ENCODE measurements around the gene TTYH3.
A peak's percentile ranks its signal among the peaks of the same experiment; 100 is the strongest.

TTYH3 gene

DNA sequence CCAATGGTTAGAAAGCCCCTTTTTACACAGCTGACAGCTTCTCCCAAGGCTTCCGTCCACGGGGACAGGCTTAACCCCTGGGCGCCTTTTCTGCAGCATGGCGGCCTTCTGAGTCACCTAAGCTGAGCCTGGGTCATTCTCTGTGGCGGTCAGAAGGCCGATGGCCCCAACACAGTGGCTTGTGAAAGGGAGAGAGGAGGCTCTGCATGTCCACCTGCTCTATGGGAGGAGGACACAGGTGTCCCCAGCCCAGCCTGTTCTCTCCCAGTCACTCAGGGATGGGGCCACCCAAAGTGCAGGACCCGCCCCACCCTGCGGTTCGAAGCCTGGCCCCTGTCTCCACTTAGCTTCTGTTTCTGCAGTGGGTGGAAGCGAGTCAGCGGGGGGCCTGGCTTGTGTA lies 20.4 kb upstream of the TTYH3 start:
- TF ChIP-seq CEBPB (IDR thresholded peaks at IDR 0.05) = no peak
- TF ChIP-seq, protein P1, sequence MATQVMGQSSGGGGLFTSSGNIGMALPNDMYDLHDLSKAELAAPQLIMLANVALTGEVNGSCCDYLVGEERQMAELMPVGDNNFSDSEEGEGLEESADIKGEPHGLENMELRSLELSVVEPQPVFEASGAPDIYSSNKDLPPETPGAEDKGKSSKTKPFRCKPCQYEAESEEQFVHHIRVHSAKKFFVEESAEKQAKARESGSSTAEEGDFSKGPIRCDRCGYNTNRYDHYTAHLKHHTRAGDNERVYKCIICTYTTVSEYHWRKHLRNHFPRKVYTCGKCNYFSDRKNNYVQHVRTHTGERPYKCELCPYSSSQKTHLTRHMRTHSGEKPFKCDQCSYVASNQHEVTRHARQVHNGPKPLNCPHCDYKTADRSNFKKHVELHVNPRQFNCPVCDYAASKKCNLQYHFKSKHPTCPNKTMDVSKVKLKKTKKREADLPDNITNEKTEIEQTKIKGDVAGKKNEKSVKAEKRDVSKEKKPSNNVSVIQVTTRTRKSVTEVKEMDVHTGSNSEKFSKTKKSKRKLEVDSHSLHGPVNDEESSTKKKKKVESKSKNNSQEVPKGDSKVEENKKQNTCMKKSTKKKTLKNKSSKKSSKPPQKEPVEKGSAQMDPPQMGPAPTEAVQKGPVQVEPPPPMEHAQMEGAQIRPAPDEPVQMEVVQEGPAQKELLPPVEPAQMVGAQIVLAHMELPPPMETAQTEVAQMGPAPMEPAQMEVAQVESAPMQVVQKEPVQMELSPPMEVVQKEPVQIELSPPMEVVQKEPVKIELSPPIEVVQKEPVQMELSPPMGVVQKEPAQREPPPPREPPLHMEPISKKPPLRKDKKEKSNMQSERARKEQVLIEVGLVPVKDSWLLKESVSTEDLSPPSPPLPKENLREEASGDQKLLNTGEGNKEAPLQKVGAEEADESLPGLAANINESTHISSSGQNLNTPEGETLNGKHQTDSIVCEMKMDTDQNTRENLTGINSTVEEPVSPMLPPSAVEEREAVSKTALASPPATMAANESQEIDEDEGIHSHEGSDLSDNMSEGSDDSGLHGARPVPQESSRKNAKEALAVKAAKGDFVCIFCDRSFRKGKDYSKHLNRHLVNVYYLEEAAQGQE (IDR thresholded peaks at IDR 0.05; ENCODE audit: low read depth) = no peak

DNA sequence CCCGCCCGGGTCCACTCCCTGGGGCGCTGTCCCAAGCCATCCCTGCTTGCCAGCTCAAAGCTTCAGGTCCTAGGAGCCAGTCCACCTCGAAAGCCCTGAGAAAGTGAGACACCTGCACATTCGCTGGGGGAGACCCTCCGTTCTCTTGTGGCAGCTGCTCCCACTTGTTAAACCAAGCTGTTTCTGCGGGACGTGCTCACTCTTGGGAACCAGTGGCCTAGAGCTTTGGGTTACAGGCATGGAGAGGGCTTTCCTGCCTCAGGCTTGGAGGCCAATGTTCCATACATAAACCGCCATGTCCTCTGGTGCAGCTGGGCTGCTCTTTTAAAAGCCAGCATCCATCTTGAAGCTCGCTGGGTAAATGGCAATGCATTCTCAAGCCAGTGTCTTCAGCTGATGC lies 19.9 kb upstream of the TTYH3 start:
- TF ChIP-seq CEBPB (IDR thresholded peaks at IDR 0.05) (no peak), CREB1 (IDR thresholded peaks at IDR 0.05; ENCODE audit: low read depth) (no peak), ZBTB7A (IDR thresholded peaks at IDR 0.05; ENCODE audit: low read depth) (no peak; the same call in 1 of the 2 replicates)
- TF ChIP-seq, protein P2, sequence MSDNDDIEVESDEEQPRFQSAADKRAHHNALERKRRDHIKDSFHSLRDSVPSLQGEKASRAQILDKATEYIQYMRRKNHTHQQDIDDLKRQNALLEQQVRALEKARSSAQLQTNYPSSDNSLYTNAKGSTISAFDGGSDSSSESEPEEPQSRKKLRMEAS (IDR thresholded peaks at IDR 0.05) = no peak
- TF ChIP-seq, protein P3, sequence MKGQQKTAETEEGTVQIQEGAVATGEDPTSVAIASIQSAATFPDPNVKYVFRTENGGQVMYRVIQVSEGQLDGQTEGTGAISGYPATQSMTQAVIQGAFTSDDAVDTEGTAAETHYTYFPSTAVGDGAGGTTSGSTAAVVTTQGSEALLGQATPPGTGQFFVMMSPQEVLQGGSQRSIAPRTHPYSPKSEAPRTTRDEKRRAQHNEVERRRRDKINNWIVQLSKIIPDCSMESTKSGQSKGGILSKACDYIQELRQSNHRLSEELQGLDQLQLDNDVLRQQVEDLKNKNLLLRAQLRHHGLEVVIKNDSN (IDR thresholded peaks at IDR 0.05) = no peak

DNA sequence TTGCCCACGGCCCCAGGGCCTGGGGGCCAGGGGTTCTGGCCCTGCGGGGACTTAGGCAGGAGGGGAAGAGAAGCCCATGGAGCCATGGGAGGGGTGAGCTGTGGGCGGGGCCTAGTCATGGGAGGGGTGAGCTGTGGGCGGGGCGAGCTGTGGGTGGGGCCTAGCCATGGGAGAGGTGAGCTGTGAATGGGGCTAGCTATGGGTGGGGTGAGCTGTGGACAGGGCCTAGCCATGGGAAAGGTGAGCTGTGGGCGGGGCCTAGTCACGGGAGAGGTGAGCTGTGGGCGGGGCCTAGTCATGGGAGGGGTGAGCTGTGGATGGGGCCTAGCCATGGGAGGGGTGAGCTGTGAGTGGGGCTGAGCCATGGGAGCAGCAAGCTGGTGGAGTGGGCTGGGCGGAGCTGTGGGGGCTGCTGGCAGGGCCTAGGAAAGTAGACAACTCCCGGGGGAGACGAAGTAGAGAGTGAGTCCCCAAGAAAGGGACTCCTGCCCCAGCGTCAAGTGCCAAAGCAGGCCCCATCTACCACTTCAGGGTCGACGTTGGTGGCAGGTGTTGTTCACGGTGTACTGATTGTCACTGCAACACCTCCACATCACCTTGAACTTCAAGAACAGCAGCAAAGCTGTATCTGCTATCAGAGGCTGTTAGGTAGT lies 19.2 kb upstream of the TTYH3 start:
- TF ChIP-seq ZBTB7A (IDR thresholded peaks at IDR 0.05; ENCODE audit: low read depth) = peak; percentile 41; the same call in 1 of the 2 replicates
- no peak for TF ChIP-seq TEAD4 (IDR thresholded peaks at IDR 0.05)

DNA sequence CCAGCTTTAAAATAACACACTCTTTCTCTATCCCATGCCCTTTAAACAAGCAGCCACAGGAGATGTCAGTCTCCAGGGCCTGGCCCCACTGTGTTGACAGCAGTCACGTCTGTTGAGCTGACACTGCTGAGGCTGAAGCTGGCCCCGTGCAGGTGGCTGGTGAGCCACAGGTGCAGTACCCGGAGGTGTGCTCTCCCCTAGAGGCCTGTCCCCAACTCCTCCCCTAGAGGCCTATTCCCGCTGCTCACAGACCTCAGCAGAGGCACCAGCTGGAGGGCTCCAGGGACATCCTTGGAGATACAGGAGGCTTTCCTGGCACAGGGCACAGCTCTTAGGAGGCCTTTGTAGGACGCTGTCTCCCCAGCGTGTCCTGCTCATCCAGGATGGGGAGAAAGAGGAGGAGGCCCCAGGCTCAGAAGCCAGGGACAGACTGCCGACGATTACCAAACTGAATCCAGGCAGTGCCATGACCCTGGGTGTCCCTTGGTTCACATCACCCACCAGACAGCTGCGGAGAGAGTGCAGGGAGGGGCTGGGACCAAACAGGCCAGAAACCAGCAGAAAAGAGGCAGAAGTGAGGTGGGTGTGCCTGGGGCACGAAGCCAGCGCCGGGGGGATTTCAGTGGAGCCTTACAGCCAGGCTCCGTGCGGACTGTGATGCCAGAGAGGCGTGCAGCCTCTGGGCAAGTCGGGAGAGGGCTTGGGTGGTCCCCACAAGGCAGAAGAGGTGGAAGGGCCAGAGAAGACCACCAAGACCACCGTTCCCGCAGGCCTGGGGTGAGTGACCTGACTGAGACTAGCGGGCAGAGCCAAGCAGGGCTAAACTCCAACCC lies 18.5 kb upstream of the TTYH3 start:
- TF ChIP-seq YY1 (IDR thresholded peaks at IDR 0.05; ENCODE audit: low read depth) = no peak
- TF ChIP-seq TEAD4 (IDR thresholded peaks at IDR 0.05) = no peak
- TF ChIP-seq TCF12 (IDR thresholded peaks at IDR 0.05; ENCODE audit: low read depth) = no peak
- TF ChIP-seq FOXM1 (IDR thresholded peaks at IDR 0.05; ENCODE audit: borderline replicate concordance, low read depth) = no peak

DNA sequence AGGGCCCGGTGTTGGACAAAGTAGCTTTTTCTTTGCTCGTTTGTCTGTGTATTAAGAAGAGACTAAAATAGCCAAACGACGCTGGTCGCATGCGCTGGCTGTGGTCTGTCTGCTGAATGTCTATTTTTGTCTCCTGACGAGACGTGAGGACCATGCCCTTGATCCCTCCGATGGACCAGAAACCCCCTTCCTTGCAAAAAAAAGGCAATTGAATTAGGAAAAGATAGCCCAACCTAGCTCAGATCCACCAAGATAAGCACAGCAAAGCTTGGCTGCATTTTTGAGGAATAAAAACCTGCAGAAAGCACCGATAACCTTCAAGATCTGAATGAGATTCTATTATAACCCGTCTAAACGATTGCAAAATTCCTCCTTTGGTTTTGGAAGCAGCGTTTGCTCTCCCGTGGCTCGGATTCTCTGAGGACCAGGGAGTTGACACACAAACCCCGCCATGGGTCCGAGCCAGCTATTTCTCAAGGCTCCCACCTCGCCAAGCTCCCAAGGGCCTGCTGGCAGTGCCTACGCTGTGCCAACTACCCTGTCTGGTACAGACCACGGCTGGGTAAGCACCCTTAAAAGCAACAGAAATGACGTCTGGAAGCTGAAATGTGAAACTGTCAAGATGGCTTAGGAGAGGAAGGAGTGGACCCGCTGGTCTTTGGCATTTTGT lies 17.7 kb upstream of the TTYH3 start:
- TF ChIP-seq NFIC (IDR thresholded peaks at IDR 0.05) (peak; percentile 16; the same call in 1 of the 2 replicates), TEAD4 (IDR thresholded peaks at IDR 0.05) (0 out of 2 replicates have a peak, but pooled peaks have one; percentile 5), CEBPB (IDR thresholded peaks at IDR 0.05) (peak; percentile 81), CREB1 (IDR thresholded peaks at IDR 0.05; ENCODE audit: low read depth) (no peak), EP300 (IDR thresholded peaks at IDR 0.05; ENCODE audit: borderline replicate concordance) (peak; percentile 33; the same call in 1 of the 2 replicates), YY1 (IDR thresholded peaks at IDR 0.05; ENCODE audit: low read depth) (no peak)
- TF ChIP-seq, protein P2 (IDR thresholded peaks at IDR 0.05) = 0 out of 2 replicates have a peak, but pooled peaks have one; percentile 24

DNA sequence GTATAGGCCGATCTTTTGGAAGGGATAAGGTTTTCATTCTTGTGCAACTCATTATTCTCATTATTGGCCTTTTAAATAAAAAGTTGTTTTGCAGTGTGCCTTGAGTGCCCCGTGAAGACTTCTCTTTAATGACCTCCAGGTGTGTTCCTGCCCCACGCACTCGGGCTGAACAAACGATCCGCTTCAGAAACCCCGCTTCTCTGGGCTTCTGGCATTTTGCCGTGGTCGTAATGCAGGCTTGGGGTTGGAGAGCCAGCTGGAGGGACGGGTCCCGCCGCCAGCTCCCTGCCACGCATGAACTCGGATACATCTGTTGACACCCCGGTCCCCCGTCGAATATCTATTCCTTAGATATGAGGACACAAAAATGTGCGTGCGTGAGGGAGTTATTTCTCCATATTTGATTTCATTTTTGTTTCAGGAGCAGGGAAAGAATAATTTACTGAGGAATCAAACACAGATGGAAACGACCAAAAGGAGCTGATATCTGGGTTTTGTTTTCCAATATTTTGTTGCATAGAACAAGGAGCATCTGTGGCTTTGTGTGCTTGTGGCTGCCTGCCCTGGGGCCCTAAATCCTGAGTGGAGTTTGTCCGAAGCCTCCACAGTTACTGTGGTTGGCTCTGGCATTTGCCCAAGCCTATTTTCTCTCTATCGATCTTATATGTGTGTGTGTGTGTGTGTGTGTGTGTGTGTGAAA lies 17.0 kb upstream of the TTYH3 start:
- TF ChIP-seq FOXM1 (IDR thresholded peaks at IDR 0.05; ENCODE audit: borderline replicate concordance, low read depth) (0 out of 2 replicates have a peak, but pooled peaks have one; percentile 17), TEAD4 (IDR thresholded peaks at IDR 0.05) (no peak), TCF12 (IDR thresholded peaks at IDR 0.05; ENCODE audit: low read depth) (peak; percentile 89), NFIC (IDR thresholded peaks at IDR 0.05) (peak; percentile 57), EP300 (IDR thresholded peaks at IDR 0.05; ENCODE audit: borderline replicate concordance) (peak; percentile 22; the same call in 1 of the 2 replicates), CREB1 (IDR thresholded peaks at IDR 0.05; ENCODE audit: low read depth) (no peak), ZBTB7A (IDR thresholded peaks at IDR 0.05; ENCODE audit: low read depth) (no peak)
- TF ChIP-seq, protein P2 (IDR thresholded peaks at IDR 0.05) = peak; percentile 34; the same call in 1 of the 2 replicates

DNA sequence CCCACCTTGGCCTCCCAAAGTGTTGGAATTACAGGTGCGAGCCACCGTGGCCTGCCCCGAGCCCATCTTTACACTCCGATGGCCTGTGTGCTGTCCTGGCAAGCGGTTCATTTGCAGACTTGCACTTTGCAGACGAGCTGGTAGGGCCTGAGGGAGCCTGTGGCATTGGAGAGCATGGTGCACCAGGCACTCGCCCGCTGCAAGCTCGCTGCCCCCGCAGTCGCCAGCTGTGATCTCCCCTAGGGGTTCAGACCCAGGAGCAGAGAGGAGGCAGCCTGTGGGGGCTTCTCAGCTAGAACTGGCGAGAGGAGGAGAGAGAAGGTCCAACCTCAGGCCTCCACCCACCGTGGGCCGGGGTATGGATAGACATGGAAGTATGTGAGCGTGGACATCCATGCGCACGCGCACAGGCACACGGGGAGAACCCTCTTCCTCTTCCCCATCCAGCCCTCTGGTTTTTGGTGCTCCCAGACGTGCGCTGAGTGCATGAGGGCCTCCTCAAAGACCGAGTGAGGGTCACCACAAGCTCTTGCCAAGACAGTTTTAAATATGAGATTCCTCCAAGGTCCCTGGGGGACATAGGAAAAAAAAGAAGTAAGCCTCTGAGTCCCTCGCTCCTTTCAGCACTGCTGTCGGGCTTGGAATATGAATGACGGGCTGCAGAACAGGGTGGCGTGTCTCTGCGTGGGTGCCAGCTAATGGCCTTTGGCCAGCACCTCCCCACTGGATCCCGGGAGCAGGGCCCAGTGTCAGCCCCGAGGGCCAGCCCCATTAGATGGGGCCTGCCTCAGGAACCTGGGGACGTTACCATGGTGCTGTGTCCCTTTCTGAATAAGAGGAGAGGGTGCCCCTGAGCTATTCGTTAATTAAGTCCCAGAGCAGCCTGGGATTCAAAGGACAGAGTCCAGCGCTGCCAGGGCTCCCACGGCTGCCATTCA lies 15.1 kb upstream of the TTYH3 start:
- no peak for TF ChIP-seq TEAD4 (IDR thresholded peaks at IDR 0.05)
- TF ChIP-seq YY1 (IDR thresholded peaks at IDR 0.05; ENCODE audit: low read depth) = no peak
- no peak for TF ChIP-seq FOXM1 (IDR thresholded peaks at IDR 0.05; ENCODE audit: borderline replicate concordance, low read depth)
- TF ChIP-seq, protein P1 (IDR thresholded peaks at IDR 0.05; ENCODE audit: low read depth) = no peak
- no peak for TF ChIP-seq CEBPB (IDR thresholded peaks at IDR 0.05)
- TF ChIP-seq ZBTB7A (IDR thresholded peaks at IDR 0.05; ENCODE audit: low read depth) = no peak
- TF ChIP-seq TCF12 (IDR thresholded peaks at IDR 0.05; ENCODE audit: low read depth) = no peak
- TF ChIP-seq, protein P2 (IDR thresholded peaks at IDR 0.05) = no peak
- no peak for TF ChIP-seq RAD21 (IDR thresholded peaks at IDR 0.05; ENCODE audit: low read depth)
- TF ChIP-seq TAF1 (IDR thresholded peaks at IDR 0.05; ENCODE audit: low read depth) = no peak
- no peak for TF ChIP-seq NFIC (IDR thresholded peaks at IDR 0.05)
- TF ChIP-seq EP300 (IDR thresholded peaks at IDR 0.05; ENCODE audit: borderline replicate concordance) = no peak
- TF ChIP-seq CREB1 (IDR thresholded peaks at IDR 0.05; ENCODE audit: low read depth) = no peak
- TF ChIP-seq, protein P3 (IDR thresholded peaks at IDR 0.05) = no peak
- TF ChIP-seq EGR1 (IDR thresholded peaks at IDR 0.05) = no peak
